ENCODE data around the gene ZNF628.

ZNF628 gene

DNA sequence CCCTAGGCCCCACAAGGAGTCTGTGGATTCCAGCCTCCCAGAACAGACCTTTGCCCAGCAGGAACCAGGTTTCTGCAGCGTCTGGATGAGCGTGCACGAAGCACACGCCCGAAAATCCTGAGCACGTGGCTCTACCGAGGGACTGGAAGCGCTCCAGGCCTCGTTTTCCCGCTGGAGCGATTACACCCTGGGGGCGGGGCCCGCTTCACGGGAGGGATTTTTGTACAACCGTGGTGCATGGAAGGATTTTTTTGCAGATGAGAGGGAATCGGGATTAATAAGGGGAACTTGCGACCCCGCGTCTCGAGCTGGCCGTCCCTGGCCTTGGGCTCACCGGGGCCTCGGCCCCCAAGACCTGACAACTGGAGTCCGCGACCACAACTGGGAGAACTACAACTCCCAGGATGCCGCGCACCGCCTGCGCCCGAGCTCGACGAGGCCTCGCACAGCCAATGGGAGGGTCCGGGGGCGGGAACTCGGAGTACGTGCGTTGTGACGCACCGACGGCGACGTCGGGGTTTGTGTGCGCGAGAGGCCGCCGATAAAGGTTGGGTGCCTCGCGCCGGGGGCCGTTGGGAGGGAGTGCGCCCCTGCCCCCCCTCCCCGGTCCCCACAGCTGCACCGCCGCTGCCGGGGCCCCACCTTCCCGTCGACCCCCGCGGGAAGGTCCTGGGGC, at the start of gene ZNF628:
Gene ZNF628 (plus strand): TSS at position 518 of the 676 bp plus-strand sequence. CDS start 3,294 bp downstream, outside the sequence.
- TF ChIP-seq, protein P1, sequence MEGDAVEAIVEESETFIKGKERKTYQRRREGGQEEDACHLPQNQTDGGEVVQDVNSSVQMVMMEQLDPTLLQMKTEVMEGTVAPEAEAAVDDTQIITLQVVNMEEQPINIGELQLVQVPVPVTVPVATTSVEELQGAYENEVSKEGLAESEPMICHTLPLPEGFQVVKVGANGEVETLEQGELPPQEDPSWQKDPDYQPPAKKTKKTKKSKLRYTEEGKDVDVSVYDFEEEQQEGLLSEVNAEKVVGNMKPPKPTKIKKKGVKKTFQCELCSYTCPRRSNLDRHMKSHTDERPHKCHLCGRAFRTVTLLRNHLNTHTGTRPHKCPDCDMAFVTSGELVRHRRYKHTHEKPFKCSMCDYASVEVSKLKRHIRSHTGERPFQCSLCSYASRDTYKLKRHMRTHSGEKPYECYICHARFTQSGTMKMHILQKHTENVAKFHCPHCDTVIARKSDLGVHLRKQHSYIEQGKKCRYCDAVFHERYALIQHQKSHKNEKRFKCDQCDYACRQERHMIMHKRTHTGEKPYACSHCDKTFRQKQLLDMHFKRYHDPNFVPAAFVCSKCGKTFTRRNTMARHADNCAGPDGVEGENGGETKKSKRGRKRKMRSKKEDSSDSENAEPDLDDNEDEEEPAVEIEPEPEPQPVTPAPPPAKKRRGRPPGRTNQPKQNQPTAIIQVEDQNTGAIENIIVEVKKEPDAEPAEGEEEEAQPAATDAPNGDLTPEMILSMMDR (IDR thresholded peaks at IDR 0.05), result no peak

- TF ChIP-seq, protein P1 (IDR thresholded peaks at IDR 0.05), result no peak
These were observed 45.2 kb upstream of the ZNF628 start for GRCh38 chr19:55431183-55431582.

DNA sequence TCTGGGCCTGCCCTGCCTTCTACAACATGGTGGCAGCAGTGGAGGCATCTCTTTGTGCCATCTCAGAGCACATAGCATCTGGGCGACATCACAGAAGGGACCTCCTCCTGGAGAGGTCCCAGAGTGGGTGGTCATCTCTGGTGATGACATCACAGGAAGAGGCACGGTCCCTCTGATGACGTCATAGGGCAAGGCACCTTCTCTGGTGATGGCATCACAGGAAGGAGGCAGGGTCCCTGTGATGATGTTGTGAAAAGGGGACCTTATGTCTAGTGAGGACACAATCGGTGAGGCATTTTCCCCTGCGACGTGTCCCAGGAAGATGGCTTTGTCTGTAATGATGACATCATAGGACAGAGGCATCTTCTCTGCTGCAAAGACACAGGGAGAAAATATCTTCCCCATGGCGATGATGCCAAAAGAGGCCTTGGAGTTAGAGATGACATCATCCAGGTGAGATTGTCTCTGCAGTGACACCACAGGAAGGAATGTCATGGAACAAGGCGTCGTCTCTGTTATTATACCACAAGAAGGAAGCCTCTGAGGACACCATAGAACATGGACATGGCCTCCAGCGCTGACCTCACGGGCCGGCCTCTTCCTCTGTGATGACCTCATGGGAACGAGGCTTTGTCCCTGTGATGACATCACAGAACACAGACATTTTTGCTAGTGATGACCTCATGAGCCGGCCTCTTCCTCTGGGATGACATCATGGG, 44.0 kb upstream of the ZNF628 start:
- TF ChIP-seq, protein P1 (IDR thresholded peaks at IDR 0.05), result no peak

GRCh38 chr19:55433292-55433691, 43.1 kb upstream of the ZNF628 start:
- TF ChIP-seq, protein P1 (IDR thresholded peaks at IDR 0.05), result no peak

DNA sequence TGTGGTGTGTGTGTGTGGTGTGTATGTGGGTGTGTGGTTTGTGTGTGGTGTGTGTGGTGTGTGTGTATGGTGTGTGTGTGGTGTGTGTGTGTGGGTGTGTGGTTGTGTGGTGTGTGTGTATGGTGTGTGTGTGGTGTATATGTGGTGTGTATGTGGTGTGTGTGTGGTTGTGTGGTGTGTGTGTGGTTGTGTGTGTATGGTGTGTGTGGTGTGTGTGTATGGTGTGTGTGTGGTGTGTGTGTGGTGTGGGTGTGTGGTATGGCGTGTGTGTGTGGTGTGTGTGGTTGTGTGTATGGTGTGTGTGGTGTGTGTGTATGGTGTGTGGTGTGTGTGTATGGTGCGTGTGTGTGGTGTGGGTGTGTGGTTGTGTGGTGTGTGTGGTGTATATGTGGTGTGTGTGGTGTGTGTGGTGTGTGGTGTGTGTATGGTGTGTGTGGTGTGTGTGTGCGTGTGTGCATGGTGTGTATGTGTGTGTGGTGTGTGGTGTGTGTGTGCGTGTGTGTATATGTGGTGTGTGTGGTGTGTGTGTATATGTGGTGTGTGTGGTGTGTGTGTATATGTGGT, 42.0 kb upstream of the ZNF628 start:
- TF ChIP-seq, protein P1 (IDR thresholded peaks at IDR 0.05), result no peak

DNA sequence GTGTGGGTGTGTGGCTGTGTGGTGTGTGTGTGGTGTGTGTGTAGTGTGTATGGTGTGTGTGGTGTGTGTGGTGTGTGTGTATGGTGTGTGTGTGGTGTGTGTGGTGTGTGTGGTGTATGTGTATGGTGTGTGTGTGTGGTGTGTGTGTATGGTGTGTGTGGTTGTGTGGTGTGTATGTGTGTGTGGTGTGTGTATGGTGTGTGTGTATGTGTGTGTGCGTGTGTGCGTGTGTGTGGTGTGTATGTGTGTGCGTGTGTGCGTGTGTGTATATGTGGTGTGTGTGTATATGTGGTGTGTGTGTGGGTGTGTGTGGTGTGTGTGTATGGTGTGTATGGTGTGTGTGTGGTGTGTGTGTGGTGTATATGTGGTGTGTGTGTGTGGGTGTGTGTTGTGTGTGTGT, 41.4 kb upstream of the ZNF628 start:
- TF ChIP-seq, protein P1 (IDR thresholded peaks at IDR 0.05), result no peak

DNA sequence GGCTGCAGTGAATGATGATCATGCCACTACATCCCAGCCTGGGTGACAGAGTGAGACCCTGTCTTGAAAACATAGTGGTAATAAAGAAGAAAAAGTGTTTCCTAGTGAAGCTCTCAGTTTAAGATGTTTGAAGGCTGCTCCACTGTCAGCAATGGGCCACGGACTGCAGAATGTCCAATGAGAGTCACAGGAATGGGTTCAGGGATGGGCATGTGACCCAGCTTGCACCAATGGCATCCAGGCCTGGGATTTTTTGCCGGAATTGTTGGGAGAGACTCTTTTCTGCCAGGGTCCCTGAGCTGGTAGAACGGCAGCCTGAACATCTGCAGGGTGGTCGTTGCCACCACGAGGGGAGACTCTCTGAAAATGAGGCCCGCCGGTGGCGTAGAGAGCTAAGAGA, 39.6 kb upstream of the ZNF628 start:
- TF ChIP-seq, protein P1 (IDR thresholded peaks at IDR 0.05), result no peak

All from LNCAP (cell line).